Endodermal cell (in vitro differentiated cells): ENCODE measurements around the gene KCNK1. TPM values are rescaled to one million over a fixed set of nuclear protein-coding genes. Genes with fewer than 3 reads are reported as not detected.

ENCODE experiments used
- DNase-seq: peaks from one replicate; pipeline ENCODE4 v3.0.0-alpha.2; 2017
- H3K27ac ChIP-seq: 2 replicates; pipeline ENCODE4 v1.5.1; 2013; ENCODE audit warnings: mild to moderate bottlenecking, low read depth, low read length, moderate library complexity
- H3K27me3 ChIP-seq: 2 replicates; pipeline ENCODE4 v1.6.1; 2013; ENCODE audit warnings: mild to moderate bottlenecking, low read length, moderate library complexity; ENCODE audit not compliant: insufficient read depth, control insufficient read depth, poor library complexity, severe bottlenecking
- H3K36me3 ChIP-seq: 2 replicates; pipeline ENCODE4 v1.7.0; 2013; ENCODE audit warnings: mild to moderate bottlenecking, low read length, moderate library complexity; ENCODE audit not compliant: control insufficient read depth, insufficient read depth
- H3K4me1 ChIP-seq: one replicate; pipeline ENCODE4 v1.7.0; 2013; ENCODE audit warnings: low read length; ENCODE audit not compliant: control insufficient read depth, insufficient read depth
- H3K4me3 ChIP-seq: 2 replicates; pipeline ENCODE4 v1.5.1; 2013; ENCODE audit warnings: mild to moderate bottlenecking, low read length, moderate library complexity
- H3K9ac ChIP-seq: 2 replicates; pipeline ENCODE4 v1.6.1; 2013; ENCODE audit warnings: mild to moderate bottlenecking, low read length, moderate library complexity; ENCODE audit not compliant: poor library complexity, severe bottlenecking; ENCODE audit errors: extremely low read depth
- H3K9me3 ChIP-seq: 2 replicates; pipeline ENCODE4 v1.6.1; 2013; ENCODE audit warnings: mild to moderate bottlenecking, low read length, moderate library complexity; ENCODE audit not compliant: control insufficient read depth
- H3K27ac Mint-ChIP-seq: 2 replicates; pipeline ENCODE4 v1.8.0; 2020; ENCODE audit warnings: mixed read lengths
- H3K27me3 Mint-ChIP-seq: 2 replicates; pipeline ENCODE4 v1.8.0; 2021; ENCODE audit warnings: mild to moderate bottlenecking, mixed read lengths; ENCODE audit not compliant: insufficient read depth
- H3K36me3 Mint-ChIP-seq: 2 replicates; pipeline ENCODE4 v1.8.0; 2020; ENCODE audit warnings: low read depth, mixed read lengths
- H3K4me1 Mint-ChIP-seq: 2 replicates; pipeline ENCODE4 v1.8.0; 2020; ENCODE audit warnings: mixed read lengths
- H3K4me3 Mint-ChIP-seq: 2 replicates; pipeline ENCODE4 v1.8.0; 2020; ENCODE audit warnings: mild to moderate bottlenecking, moderate library complexity, mixed read lengths
- H3K9me3 Mint-ChIP-seq: 2 replicates; pipeline ENCODE4 v1.8.0; 2020; ENCODE audit warnings: mild to moderate bottlenecking, mixed read lengths
- WGBS, 2 experiments: methylation state at CpG; one replicate each; pipeline versions ENCODE4 v1.1.5 to v1.1.7; 2013; ENCODE audit warnings: missing lambda C conversion rate in 2 of 2, mixed read lengths in 1 of 2; ENCODE audit not compliant: insufficient coverage in 1 of 2, insufficient read length in 1 of 2; 5-methylcytosine and 5-hydroxymethylcytosine counted together
- total RNA-seq, 2 donors: library from RNA; stranded (reverse); fragmentation: NEBNext Ultra II Directional in 1 of 2; extraction: Animal tissue kit (Norgen Biotek cat#: 25700) in 1 of 2; gene quantifications; 2 replicates in 1 of 2; 3 replicates in 1 of 2; pipeline ENCODE4 v1.2.1, GENCODE V29; 2021
- TF ChIP-seq, protein P1 (sequence below): fragments of 200-600 bp; sonication (generic); conservative IDR thresholded peaks from 2 replicates; pipeline ENCODE4 v1.5.0; 2021; ENCODE audit warnings: antibody characterized with exemption, mild to moderate bottlenecking

The KCNK1 gene
- total RNA-seq, 2 donors from 2014 or later = 50.1 to 55.7 TPM

DNA sequence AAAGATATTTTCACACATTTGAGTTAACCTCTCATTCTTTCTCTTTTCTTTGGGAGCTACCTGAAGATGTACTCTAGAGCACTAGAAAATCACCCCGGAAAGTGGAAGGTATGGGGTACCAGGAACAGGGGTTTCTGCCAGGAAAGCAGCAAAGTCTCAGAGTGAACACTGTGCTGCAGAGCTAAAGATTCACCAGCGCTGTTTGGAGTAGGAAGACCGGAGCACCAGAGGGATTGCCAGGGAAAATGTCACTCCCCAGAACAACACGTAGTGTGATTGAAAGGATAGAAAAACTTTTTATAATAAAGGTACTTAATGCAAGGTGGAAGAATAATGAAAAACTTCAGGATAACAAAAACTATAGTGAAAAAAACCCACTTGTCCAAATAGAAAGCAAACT lies 26.7 kb upstream of the KCNK1 start:
- Mint-ChIP-seq H3K4me1 (peaks cover 34% of the 10 kb centered on the region), H3K27me3 (peaks cover 54% of the 10 kb centered on the region), H3K9me3 (peaks cover 17% of the 10 kb centered on the region), H3K4me3 (no peak overlapping the region), H3K27ac (no peak overlapping the region), H3K36me3 (no peaks in the 10 kb centered on the region)
- TF ChIP-seq, protein P1, sequence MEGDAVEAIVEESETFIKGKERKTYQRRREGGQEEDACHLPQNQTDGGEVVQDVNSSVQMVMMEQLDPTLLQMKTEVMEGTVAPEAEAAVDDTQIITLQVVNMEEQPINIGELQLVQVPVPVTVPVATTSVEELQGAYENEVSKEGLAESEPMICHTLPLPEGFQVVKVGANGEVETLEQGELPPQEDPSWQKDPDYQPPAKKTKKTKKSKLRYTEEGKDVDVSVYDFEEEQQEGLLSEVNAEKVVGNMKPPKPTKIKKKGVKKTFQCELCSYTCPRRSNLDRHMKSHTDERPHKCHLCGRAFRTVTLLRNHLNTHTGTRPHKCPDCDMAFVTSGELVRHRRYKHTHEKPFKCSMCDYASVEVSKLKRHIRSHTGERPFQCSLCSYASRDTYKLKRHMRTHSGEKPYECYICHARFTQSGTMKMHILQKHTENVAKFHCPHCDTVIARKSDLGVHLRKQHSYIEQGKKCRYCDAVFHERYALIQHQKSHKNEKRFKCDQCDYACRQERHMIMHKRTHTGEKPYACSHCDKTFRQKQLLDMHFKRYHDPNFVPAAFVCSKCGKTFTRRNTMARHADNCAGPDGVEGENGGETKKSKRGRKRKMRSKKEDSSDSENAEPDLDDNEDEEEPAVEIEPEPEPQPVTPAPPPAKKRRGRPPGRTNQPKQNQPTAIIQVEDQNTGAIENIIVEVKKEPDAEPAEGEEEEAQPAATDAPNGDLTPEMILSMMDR = no peak
- H3K9me3 ChIP-seq = peaks cover 9% of the 10 kb centered on the region
- no peak overlapping the region for H3K4me3 ChIP-seq
- 94 to 100% methylated on average over 1 to 3 of the region's 4 CpGs for WGBS, 2 experiments
- no peak overlapping the region for H3K9ac ChIP-seq
- DNase-seq = no peak
- no peaks in the 10 kb centered on the region for H3K4me1 ChIP-seq
- H3K27me3 ChIP-seq = no peaks in the 10 kb centered on the region
- H3K27ac ChIP-seq = no peak overlapping the region
- no peaks in the 10 kb centered on the region for H3K36me3 ChIP-seq

DNA sequence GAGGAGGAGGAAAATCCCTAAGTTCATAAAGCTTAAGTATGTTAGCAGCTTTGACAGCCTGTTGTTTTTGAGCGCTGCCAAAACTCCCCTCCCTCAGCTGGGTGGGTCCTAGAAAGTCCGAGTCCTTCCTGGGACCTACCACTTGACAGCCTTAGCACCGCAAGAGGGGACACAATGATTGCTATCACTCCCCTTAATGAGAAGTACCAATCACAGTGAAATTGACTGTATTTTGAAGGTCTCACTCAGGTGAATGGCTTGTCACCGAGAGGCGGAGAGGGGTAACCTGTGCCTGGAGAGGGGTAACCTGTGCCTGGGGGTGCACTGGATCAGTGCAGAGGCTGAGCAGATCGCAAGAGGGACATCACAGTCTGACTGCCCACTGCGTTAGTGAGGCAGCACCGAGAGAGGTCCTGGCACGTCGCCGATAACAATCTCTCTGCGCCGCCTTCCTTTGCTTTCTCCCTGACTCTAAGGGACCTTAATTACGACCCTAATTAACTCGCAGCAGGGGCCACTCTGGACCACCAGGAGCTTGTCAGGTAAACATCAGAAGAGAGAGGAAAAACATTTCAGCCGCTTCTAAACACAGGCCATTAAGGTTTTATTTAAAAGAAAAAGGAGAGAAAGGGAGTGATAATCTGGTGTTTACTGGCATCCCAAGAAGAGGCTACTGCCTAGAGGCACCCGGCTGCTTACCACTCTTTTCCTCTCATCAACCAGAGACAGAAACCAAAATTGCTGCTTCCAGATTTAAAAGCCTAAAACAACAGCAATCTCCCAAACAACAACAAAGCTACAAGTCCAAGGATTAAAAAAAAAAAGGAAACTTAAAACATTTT lies 25.7 kb upstream of the KCNK1 start:
- H3K9me3 Mint-ChIP-seq = peaks cover 17% of the 10 kb centered on the region
- H3K27me3 ChIP-seq = no peaks in the 10 kb centered on the region
- H3K9me3 ChIP-seq = peaks cover 8% of the 10 kb centered on the region
- H3K4me3 Mint-ChIP-seq = peak overlapping the region; percentile 33
- H3K4me3 ChIP-seq = peak overlapping the region; percentile 73
- H3K4me1 Mint-ChIP-seq = peaks cover 32% of the 10 kb centered on the region
- H3K27ac ChIP-seq = no peak overlapping the region
- peak; percentile 92 for DNase-seq
- TF ChIP-seq, protein P1 = no peak
- H3K4me1 ChIP-seq = no peaks in the 10 kb centered on the region
- peaks cover 57% of the 10 kb centered on the region for H3K27me3 Mint-ChIP-seq
- no peak overlapping the region for H3K9ac ChIP-seq
- H3K36me3 Mint-ChIP-seq = no peaks in the 10 kb centered on the region
- H3K36me3 ChIP-seq = no peaks in the 10 kb centered on the region
- H3K27ac Mint-ChIP-seq = peak overlapping the region; percentile 69
- 4 to 6% methylated on average over 6 to 17 of the region's 17 CpGs for whole genome bisulfite sequencing, 2 experiments

DNA sequence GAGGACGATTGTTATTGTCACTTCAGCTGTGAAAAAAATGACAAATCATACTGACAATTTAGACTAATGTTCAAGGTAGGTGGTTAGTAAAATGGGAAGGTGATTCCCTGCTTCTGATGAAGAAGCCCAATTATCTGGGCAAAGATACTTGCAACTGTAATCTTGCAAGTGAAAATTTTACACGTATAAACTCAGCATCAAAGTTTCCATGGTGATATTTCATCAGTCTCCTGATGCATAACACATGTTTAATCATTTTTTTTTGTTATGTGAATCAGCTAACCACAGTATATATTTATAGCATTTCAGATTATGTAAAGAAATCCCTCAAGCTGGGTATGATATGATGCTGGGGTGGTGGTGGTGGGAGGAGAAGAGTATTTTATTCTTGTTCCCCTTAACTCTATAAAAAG lies 16.4 kb upstream of the KCNK1 start:
- Histone ChIP-seq H3K27me3 (no peaks in the 10 kb centered on the region), H3K4me3 (no peak overlapping the region), H3K9me3 (no peaks in the 10 kb centered on the region), H3K9ac (no peak overlapping the region), H3K27ac (no peak overlapping the region), H3K36me3 (no peaks in the 10 kb centered on the region), H3K4me1 (no peaks in the 10 kb centered on the region)
- Mint-ChIP-seq H3K36me3 (no peaks in the 10 kb centered on the region), H3K9me3 (no peaks in the 10 kb centered on the region), H3K27ac (no peak overlapping the region), H3K27me3 (peaks cover 22% of the 10 kb centered on the region), H3K4me1 (peaks cover 6% of the 10 kb centered on the region), H3K4me3 (no peak overlapping the region)
- DNase-seq = no peak
- TF ChIP-seq, protein P1 = no peak
- WGBS, 2 experiments = 80 to 89% methylated on average over 2 of the region's 2 CpGs
